ENCODE data around the gene RASA1.
"Not testable (repeated sequence)": the region's sequence is repeated elsewhere in the genome, so short reads cannot be mapped to it uniquely, and the experiment has no call there.

- TF ChIP-seq, protein P1, sequence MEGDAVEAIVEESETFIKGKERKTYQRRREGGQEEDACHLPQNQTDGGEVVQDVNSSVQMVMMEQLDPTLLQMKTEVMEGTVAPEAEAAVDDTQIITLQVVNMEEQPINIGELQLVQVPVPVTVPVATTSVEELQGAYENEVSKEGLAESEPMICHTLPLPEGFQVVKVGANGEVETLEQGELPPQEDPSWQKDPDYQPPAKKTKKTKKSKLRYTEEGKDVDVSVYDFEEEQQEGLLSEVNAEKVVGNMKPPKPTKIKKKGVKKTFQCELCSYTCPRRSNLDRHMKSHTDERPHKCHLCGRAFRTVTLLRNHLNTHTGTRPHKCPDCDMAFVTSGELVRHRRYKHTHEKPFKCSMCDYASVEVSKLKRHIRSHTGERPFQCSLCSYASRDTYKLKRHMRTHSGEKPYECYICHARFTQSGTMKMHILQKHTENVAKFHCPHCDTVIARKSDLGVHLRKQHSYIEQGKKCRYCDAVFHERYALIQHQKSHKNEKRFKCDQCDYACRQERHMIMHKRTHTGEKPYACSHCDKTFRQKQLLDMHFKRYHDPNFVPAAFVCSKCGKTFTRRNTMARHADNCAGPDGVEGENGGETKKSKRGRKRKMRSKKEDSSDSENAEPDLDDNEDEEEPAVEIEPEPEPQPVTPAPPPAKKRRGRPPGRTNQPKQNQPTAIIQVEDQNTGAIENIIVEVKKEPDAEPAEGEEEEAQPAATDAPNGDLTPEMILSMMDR (IDR thresholded peaks at IDR 0.05), result not testable (repeated sequence)
- TF ChIP-seq POLR2AphosphoS5 (IDR thresholded peaks at IDR 0.05), result not testable (repeated sequence)
These were observed 38.4 kb downstream of the RASA1 start for GRCh38 chr5:87306090-87306489.
